Panc1 (cell line): ENCODE results near the gene FNDC11.

Experiments used
- POLR2AphosphoS5 ChIP-seq: IDR thresholded peaks from 2 replicates; pipeline ENCODE4 v1.6.1; 2012; ENCODE audit warnings: mild to moderate bottlenecking, low read depth, low read length, moderate library complexity
- SIN3A ChIP-seq: IDR thresholded peaks from 2 replicates; pipeline ENCODE4 v1.6.1; 2012; ENCODE audit warnings: low read depth, mild to moderate bottlenecking, low read length, moderate library complexity, borderline replicate concordance; ENCODE audit not compliant: insufficient read depth
- TCF7L2 ChIP-seq: IDR thresholded peaks from 2 replicates; pipeline ENCODE4 v1.6.1; 2011; ENCODE audit warnings: mild to moderate bottlenecking, low read depth, low read length, inconsistent platforms
- TF ChIP-seq, protein P1 (sequence below): fragments of 450-650 bp; IDR thresholded peaks from 2 replicates; pipeline ENCODE4 v1.5.1; 2017; ENCODE audit warnings: mild to moderate bottlenecking
- TF ChIP-seq, protein P2 (sequence below), 2 experiments: IDR thresholded peaks; 2 replicates each; pipeline ENCODE4 v1.6.1; 2011 to 2012; ENCODE audit warnings: low read depth in 2 of 2, control low read depth in 1 of 2, low read length in 1 of 2, mild to moderate bottlenecking in 1 of 2, moderate library complexity in 1 of 2; ENCODE audit not compliant: insufficient read depth in 1 of 2

DNA sequence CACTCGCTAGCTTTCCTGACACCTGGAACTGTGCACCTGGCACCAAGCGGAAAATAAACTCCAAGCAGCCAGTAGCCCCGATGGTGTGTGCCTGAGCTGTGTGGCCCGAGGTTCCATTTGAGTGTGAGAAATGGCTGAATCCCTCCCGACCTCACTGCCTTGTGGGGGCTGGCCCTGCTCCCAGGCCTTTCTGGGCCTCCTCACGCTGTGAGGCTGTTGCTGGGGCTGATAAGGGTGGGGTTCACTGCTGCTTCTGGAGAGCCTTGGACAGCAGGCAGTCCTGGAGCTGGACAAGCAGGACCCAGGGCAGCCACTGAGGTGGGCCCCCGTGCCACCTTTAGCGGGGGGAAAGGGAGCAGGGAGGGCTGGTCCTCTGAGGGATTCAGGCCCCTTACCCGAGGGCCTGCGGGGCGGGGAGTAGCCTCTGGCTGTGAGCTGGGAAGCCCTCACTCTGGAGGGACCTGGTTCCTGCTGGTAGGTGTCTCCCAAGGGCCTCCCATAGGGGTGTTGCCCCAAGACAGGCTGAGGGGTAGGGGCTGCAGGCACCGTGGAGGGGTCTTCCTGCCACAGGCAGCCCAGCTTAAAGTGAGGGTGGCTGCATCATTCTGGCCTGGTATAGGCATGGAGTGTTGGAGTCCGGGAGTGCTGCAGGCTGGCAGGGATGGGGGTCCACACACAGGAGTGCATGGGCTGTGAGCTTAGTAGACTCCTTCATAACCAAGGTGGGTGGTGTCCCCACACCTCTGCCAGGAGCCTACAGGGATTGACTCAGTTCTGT, 31.7 kb upstream of the FNDC11 start:
- TF ChIP-seq, protein P1, sequence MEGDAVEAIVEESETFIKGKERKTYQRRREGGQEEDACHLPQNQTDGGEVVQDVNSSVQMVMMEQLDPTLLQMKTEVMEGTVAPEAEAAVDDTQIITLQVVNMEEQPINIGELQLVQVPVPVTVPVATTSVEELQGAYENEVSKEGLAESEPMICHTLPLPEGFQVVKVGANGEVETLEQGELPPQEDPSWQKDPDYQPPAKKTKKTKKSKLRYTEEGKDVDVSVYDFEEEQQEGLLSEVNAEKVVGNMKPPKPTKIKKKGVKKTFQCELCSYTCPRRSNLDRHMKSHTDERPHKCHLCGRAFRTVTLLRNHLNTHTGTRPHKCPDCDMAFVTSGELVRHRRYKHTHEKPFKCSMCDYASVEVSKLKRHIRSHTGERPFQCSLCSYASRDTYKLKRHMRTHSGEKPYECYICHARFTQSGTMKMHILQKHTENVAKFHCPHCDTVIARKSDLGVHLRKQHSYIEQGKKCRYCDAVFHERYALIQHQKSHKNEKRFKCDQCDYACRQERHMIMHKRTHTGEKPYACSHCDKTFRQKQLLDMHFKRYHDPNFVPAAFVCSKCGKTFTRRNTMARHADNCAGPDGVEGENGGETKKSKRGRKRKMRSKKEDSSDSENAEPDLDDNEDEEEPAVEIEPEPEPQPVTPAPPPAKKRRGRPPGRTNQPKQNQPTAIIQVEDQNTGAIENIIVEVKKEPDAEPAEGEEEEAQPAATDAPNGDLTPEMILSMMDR: no peak
- no peak for TF ChIP-seq TCF7L2
- TF ChIP-seq SIN3A: no peak
- TF ChIP-seq, protein P2, sequence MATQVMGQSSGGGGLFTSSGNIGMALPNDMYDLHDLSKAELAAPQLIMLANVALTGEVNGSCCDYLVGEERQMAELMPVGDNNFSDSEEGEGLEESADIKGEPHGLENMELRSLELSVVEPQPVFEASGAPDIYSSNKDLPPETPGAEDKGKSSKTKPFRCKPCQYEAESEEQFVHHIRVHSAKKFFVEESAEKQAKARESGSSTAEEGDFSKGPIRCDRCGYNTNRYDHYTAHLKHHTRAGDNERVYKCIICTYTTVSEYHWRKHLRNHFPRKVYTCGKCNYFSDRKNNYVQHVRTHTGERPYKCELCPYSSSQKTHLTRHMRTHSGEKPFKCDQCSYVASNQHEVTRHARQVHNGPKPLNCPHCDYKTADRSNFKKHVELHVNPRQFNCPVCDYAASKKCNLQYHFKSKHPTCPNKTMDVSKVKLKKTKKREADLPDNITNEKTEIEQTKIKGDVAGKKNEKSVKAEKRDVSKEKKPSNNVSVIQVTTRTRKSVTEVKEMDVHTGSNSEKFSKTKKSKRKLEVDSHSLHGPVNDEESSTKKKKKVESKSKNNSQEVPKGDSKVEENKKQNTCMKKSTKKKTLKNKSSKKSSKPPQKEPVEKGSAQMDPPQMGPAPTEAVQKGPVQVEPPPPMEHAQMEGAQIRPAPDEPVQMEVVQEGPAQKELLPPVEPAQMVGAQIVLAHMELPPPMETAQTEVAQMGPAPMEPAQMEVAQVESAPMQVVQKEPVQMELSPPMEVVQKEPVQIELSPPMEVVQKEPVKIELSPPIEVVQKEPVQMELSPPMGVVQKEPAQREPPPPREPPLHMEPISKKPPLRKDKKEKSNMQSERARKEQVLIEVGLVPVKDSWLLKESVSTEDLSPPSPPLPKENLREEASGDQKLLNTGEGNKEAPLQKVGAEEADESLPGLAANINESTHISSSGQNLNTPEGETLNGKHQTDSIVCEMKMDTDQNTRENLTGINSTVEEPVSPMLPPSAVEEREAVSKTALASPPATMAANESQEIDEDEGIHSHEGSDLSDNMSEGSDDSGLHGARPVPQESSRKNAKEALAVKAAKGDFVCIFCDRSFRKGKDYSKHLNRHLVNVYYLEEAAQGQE (IDR thresholded peaks at IDR 0.05; ENCODE audit: insufficient read depth in 1 of 2, low read depth in 2 of 2, low read length in 1 of 2): no peak
- no peak for TF ChIP-seq POLR2AphosphoS5
